WTC11 (cell line): Measurements from ENCODE around the gene LIMS2. TPM values are rescaled to one million over a fixed set of nuclear protein-coding genes. Genes with fewer than 3 reads are reported as not detected.

Experiments
- ATAC-seq: fragments of 200-7000 bp; cut with Tn5 transposase; 2 replicates; pipeline ENCODE4 v1.10.0; 2021; ENCODE audit warnings: mild to moderate bottlenecking, moderate library complexity
- CTCF ChIA-PET: fragments of 300-600 bp; sonication (Branson Sonifier 250); formaldehyde crosslinking; loops from one replicate; lab custom pipeline; 2021; ENCODE audit warnings: antibody characterized with exemption; lab: Charles Lee
- POLR2A ChIA-PET: fragments of 350-600 bp; sonication (Branson Sonifier 250); formaldehyde crosslinking; loops from one replicate; lab custom pipeline; 2021; ENCODE audit warnings: antibody characterized with exemption; lab: Charles Lee
- DNase-seq: peaks from one replicate; pipeline ENCODE4 v3.0.0; 2021; ENCODE audit warnings: low spot score
- H3K27ac Mint-ChIP-seq: 2 replicates; pipeline ENCODE4 v1.8.0; 2021; ENCODE audit warnings: mixed read lengths
- H3K27me3 Mint-ChIP-seq: 2 replicates; pipeline ENCODE4 v1.8.0; 2021; ENCODE audit warnings: low read depth, mild to moderate bottlenecking, moderate library complexity, mixed read lengths
- H3K36me3 Mint-ChIP-seq: 2 replicates; pipeline ENCODE4 v1.8.0; 2021; ENCODE audit warnings: mixed read lengths
- H3K4me1 Mint-ChIP-seq: 2 replicates; pipeline ENCODE4 v1.8.0; 2022; ENCODE audit warnings: mixed read lengths
- H3K4me3 Mint-ChIP-seq: 2 replicates; pipeline ENCODE4 v1.8.0; 2021; ENCODE audit warnings: mild to moderate bottlenecking, moderate library complexity, mixed read lengths
- H3K9me3 Mint-ChIP-seq: 2 replicates; pipeline ENCODE4 v1.8.0; 2021; ENCODE audit warnings: mixed read lengths
- CREM ChIP-seq: sonication (generic); formaldehyde crosslinking; IDR thresholded peaks from 2 replicates; pipeline ENCODE4 v1.8.1; 2022; ENCODE audit warnings: mild to moderate bottlenecking, missing genetic modification reagents, moderate library complexity
- E2F4 ChIP-seq: sonication (generic); formaldehyde crosslinking; IDR thresholded peaks from 2 replicates; pipeline ENCODE4 v1.8.1; 2022; ENCODE audit warnings: low read depth, mild to moderate bottlenecking, moderate library complexity, missing genetic modification reagents, borderline replicate concordance
- ELF4 ChIP-seq: sonication (generic); formaldehyde crosslinking; IDR thresholded peaks from 2 replicates; pipeline ENCODE4 v1.8.1; 2022; ENCODE audit warnings: low read depth, mild to moderate bottlenecking, moderate library complexity, missing genetic modification reagents
- FOXJ3 ChIP-seq: sonication (generic); formaldehyde crosslinking; IDR thresholded peaks from 2 replicates; pipeline ENCODE4 v1.9.0; 2021; ENCODE audit warnings: missing genetic modification reagents, mild to moderate bottlenecking, borderline replicate concordance
- FOXK1 ChIP-seq: sonication (generic); formaldehyde crosslinking; IDR thresholded peaks from 2 replicates; pipeline ENCODE4 v1.8.0; 2022; ENCODE audit warnings: mild to moderate bottlenecking, moderate library complexity, missing genetic modification reagents
- GABPB1 ChIP-seq: sonication (generic); formaldehyde crosslinking; IDR thresholded peaks from 2 replicates; pipeline ENCODE4 v1.8.1; 2023; ENCODE audit warnings: mild to moderate bottlenecking, missing genetic modification reagents
- JAZF1 ChIP-seq: fragments of 250-450 bp; sonication (Bioruptor Pico); IDR thresholded peaks from 2 replicates; pipeline ENCODE4 v1.9.0; 2021; ENCODE audit warnings: moderate library complexity, mild to moderate bottlenecking, inconsistent platforms
- NFE2L1 ChIP-seq: sonication (generic); formaldehyde crosslinking; IDR thresholded peaks from 2 replicates; pipeline ENCODE4 v1.8.1; 2023; ENCODE audit warnings: missing genetic modification reagents
- NR2C2 ChIP-seq: sonication (generic); formaldehyde crosslinking; IDR thresholded peaks from 2 replicates; pipeline ENCODE4 v1.8.0; 2022; ENCODE audit warnings: mild to moderate bottlenecking, missing genetic modification reagents
- OVOL2 ChIP-seq: fragments of 250-450 bp; sonication (Bioruptor Pico); IDR thresholded peaks from 2 replicates; pipeline ENCODE4 v1.9.0; 2021; ENCODE audit warnings: mild to moderate bottlenecking, borderline replicate concordance
- SMAD3 ChIP-seq: sonication (generic); formaldehyde crosslinking; IDR thresholded peaks from 2 replicates; pipeline ENCODE4 v1.8.0; 2022; ENCODE audit warnings: missing genetic modification reagents, mild to moderate bottlenecking, borderline replicate concordance
- SMAD4 ChIP-seq: sonication (generic); formaldehyde crosslinking; IDR thresholded peaks from 2 replicates; pipeline ENCODE4 v1.8.0; 2022; ENCODE audit warnings: mild to moderate bottlenecking, missing genetic modification reagents
- STAT6 ChIP-seq: sonication (generic); formaldehyde crosslinking; conservative IDR thresholded peaks from 2 replicates; pipeline ENCODE4 v1.8.1; 2023; ENCODE audit warnings: mild to moderate bottlenecking, low read depth, missing genetic modification reagents, moderate library complexity
- TCF7 ChIP-seq: sonication (generic); formaldehyde crosslinking; IDR thresholded peaks from 2 replicates; pipeline ENCODE4 v1.8.0; 2022; ENCODE audit warnings: mild to moderate bottlenecking, low read depth, missing genetic modification reagents, moderate library complexity
- TP53 ChIP-seq: sonication (generic); formaldehyde crosslinking; IDR thresholded peaks from 2 replicates; pipeline ENCODE4 v1.8.1; 2023; ENCODE audit warnings: mild to moderate bottlenecking, missing genetic modification reagents
- ZBTB21 ChIP-seq: sonication (generic); formaldehyde crosslinking; IDR thresholded peaks from 2 replicates; pipeline ENCODE4 v1.8.1; 2023; ENCODE audit warnings: mild to moderate bottlenecking, missing genetic modification reagents, borderline replicate concordance
- ZMAT4 ChIP-seq: fragments of 250-450 bp; sonication (Bioruptor Pico); IDR thresholded peaks from 2 replicates; pipeline ENCODE4 v1.9.0; 2021; ENCODE audit warnings: mild to moderate bottlenecking
- ZNF121 ChIP-seq: sonication (generic); formaldehyde crosslinking; IDR thresholded peaks from 2 replicates; pipeline ENCODE4 v1.8.0; 2023; ENCODE audit warnings: missing genetic modification reagents
- total RNA-seq: library from RNA; stranded (reverse); gene quantifications from 3 replicates; pipeline ENCODE4 v1.2.3, GENCODE V29; 2021

Gene LIMS2
- total RNA-seq, 1 experiment from 2014 or later: 2.4 TPM

GRCh38 chr2:127643439-127644065, 31.8 kb downstream of the LIMS2 start:
- Mint-ChIP-seq H3K4me3 (no peak overlapping the region), H3K36me3 (no peaks in the 10 kb centered on the region), H3K27me3 (no peaks in the 10 kb centered on the region), H3K27ac (no peak overlapping the region; the same call in 1 of the 2 replicates), H3K9me3 (no peaks in the 10 kb centered on the region), H3K4me1 (peaks cover 11% of the 10 kb centered on the region)
- DNase-seq: no peak
- CTCF ChIA-PET: interaction anchor here (1.0 kb wide), 1 partner anchor 76 kb away, joined by 3 read pairs; no protein-coding TSS in a partner anchor
- POLR2A ChIA-PET: interaction anchor here (0.5 kb wide), 1 partner anchor 53 kb away, joined by 3 read pairs; no protein-coding TSS in a partner anchor
- ATAC-seq: no peak
- no peak for TF ChIP-seq NR2C2
- no peak for TF ChIP-seq STAT6 (CRISPR knock-in tag)
- TF ChIP-seq TP53 (CRISPR knock-in tag): no peak

- Mint-ChIP-seq H3K27ac (no peak overlapping the region), H3K36me3 (no peaks in the 10 kb centered on the region), H3K4me1 (peaks cover 14% of the 10 kb centered on the region), H3K4me3 (no peak overlapping the region), H3K27me3 (no peaks in the 10 kb centered on the region), H3K9me3 (no peaks in the 10 kb centered on the region)
- POLR2A ChIA-PET: no interaction called here
- DNase-seq (no peak), ATAC-seq (no peak)
- TF ChIP-seq CREM (CRISPR knock-in tag) (no peak), JAZF1 (no peak), ZNF121 (no peak), NFE2L1 (CRISPR knock-in tag) (no peak), ELF4 (CRISPR knock-in tag) (no peak), SMAD3 (no peak), FOXJ3 (CRISPR knock-in tag) (no peak), OVOL2 (CRISPR knock-in tag) (no peak), ZBTB21 (CRISPR knock-in tag) (no peak), E2F4 (CRISPR knock-in tag) (no peak), NR2C2 (no peak), GABPB1 (CRISPR knock-in tag) (no peak), TCF7 (no peak), FOXK1 (no peak), ZMAT4 (no peak)
- CTCF ChIA-PET: no interaction called here
Observed at GRCh38 chr2:127642706-127643438, 32.5 kb downstream of the LIMS2 start.

- POLR2A ChIA-PET: no interaction called here
- no peak overlapping the region for H3K4me3 Mint-ChIP-seq
- H3K4me1 Mint-ChIP-seq: peaks cover 11% of the 10 kb centered on the region
- TF ChIP-seq OVOL2 (CRISPR knock-in tag): no peak
- TF ChIP-seq SMAD4 (CRISPR knock-in tag): no peak
- H3K27me3 Mint-ChIP-seq: no peaks in the 10 kb centered on the region
- no peak for ATAC-seq
- H3K27ac Mint-ChIP-seq: no peak overlapping the region
- no peak for DNase-seq
- H3K9me3 Mint-ChIP-seq: no peaks in the 10 kb centered on the region
- CTCF ChIA-PET: interaction anchor here (1.0 to 6.3 kb wide), 2 partner anchors 10 to 51 kb away, joined by 3 to 70 read pairs; no protein-coding TSS in a partner anchor
- no peaks in the 10 kb centered on the region for H3K36me3 Mint-ChIP-seq
Observed at GRCh38 chr2:127641846-127642507, 33.4 kb downstream of the LIMS2 start.
